ENCODE results near the gene ADAMTS7. TPM values are rescaled to one million over a fixed set of nuclear protein-coding genes. Genes with fewer than 3 reads are reported as not detected.

The ADAMTS7 gene
- total and polyA plus RNA-seq, 2 of the 13 experiments (the other 11 are each of a cell fraction or from before 2014, with no cell fraction given): 0.09 to 0.12 TPM

GRCh38 chr15:78715434-78715833 is 95.8 kb downstream of the ADAMTS7 start:
- Histone ChIP-seq H4K20me1 (ENCODE audit: insufficient read depth, low read length) (no peaks in the 10 kb centered on the region), H3K79me2 (ENCODE audit: insufficient read depth, low read length) (no peaks in the 10 kb centered on the region), H2AFZ (ENCODE audit: low read length) (no peak overlapping the region), H3K9ac (ENCODE audit: insufficient read depth, low read depth, low read length) (no peak overlapping the region), H3K36me3 (replicated peaks in 1 of 2; ENCODE audit: control insufficient read depth in 1 of 2, insufficient read depth in 2 of 2, low read length in 2 of 2) (no peaks in the 10 kb centered on the region), H3K27me3 (ENCODE audit: control insufficient read depth in 1 of 2, insufficient read depth in 2 of 2, low read length in 2 of 2) (no peaks in the 10 kb centered on the region; a peak in 1 of 5 replicates), H3K4me2 (ENCODE audit: low read depth, low read length) (no peak overlapping the region), H3K4me3 (replicated peaks in 1 of 3; ENCODE audit: insufficient read depth in 1 of 3, low read depth in 2 of 3, low read length in 3 of 3) (no peak overlapping the region), H3K27ac (ENCODE audit: extremely low read length, insufficient read depth, low read length) (no peak overlapping the region), H3K4me1 (ENCODE audit: insufficient read depth, low read length) (peaks cover 6% of the 10 kb centered on the region), H3K9me3 (ENCODE audit: low read length) (no peaks in the 10 kb centered on the region)
- TF ChIP-seq GZF1 (CRISPR knock-in tag; IDR thresholded peaks at IDR 0.05) (no peak), BATF2 (CRISPR knock-in tag; IDR thresholded peaks at IDR 0.05) (no peak), ZNF737 (CRISPR knock-in tag; IDR thresholded peaks at IDR 0.05; ENCODE audit: borderline replicate concordance) (no peak), HNF1A (IDR thresholded peaks at IDR 0.05; ENCODE audit: low read depth) (no peak), HNF1A (CRISPR knock-in tag; IDR thresholded peaks at IDR 0.05; ENCODE audit: borderline replicate concordance) (no peak)
- intact Hi-C loops (cut with micrococcal nuclease; ENCODE audit: unreplicated experiment): no loop called here
- POLR2A ChIA-PET: no interaction called here
- no peak for DNase-seq (ENCODE audit: low spot score)
- CTCF ChIA-PET (ENCODE audit: low intra/inter-chr PET ratio, low total read pairs): no interaction called here
- ATAC-seq: no peak
- no TSS peak for BruUV-seq (replicated peaks)
- WGBS (ENCODE audit: low lambda C conversion rate): 66% methylated on average over 5 of the region's 5 CpGs
- in situ Hi-C loops (cut with HindIII; ENCODE audit: extremely low pct_ligation_motif_present, low pct_unique_long_range_greater_than_20kb): loop anchor here (10.0 kb wide), 1 partner anchor 411 kb away; no protein-coding TSS in a partner anchor
- no peak for FAIRE-seq
